Limb (tissue), 2 donors: ENCODE results near the gene ZNF816.
"Not testable (repeated sequence)": the region's sequence is repeated elsewhere in the genome, so short reads cannot be mapped to it uniquely, and the experiment has no call there.

Experiments used
- DNase-seq, 2 donors: peaks; one replicate each; pipeline ENCODE4 v3.0.0-alpha.2; 2016; ENCODE audit errors: extremely low spot score in 2 of 2

ZNF816 gene

GRCh38 chr19:52962394-52963246, at the start of gene ZNF816:
Gene ZNF816, minus strand, starts transcription at chr19:52962881. Its CDS starts 6,792 bp downstream, at chr19:52956089.
- peak; percentile 91 to 98 for DNase-seq

- DNase-seq: no peak
Measured at GRCh38 chr19:53012006-53012405, 49.3 kb upstream of the ZNF816 start.

- no peak for DNase-seq
Measured at GRCh38 chr19:53010494-53010893, 47.8 kb upstream of the ZNF816 start.

GRCh38 chr19:53008061-53008778, 45.5 kb upstream of the ZNF816 start:
- DNase-seq: no peak

- DNase-seq: no peak
Measured at GRCh38 chr19:53007606-53008005, 44.9 kb upstream of the ZNF816 start.

- no peak for DNase-seq
Measured at GRCh38 chr19:53007200-53007599, 44.5 kb upstream of the ZNF816 start.

- DNase-seq: no peak
Measured at GRCh38 chr19:53004242-53004641, 41.6 kb upstream of the ZNF816 start.

- no peak for DNase-seq
Measured at GRCh38 chr19:53002479-53002878, 39.8 kb upstream of the ZNF816 start.

GRCh38 chr19:52997975-52998374, 35.3 kb upstream of the ZNF816 start:
- DNase-seq: no peak

GRCh38 chr19:52995711-52996110, 33.0 kb upstream of the ZNF816 start:
- DNase-seq: no peak

GRCh38 chr19:52993342-52994178, 30.9 kb upstream of the ZNF816 start:
- DNase-seq: peak; percentile 77 to 86

GRCh38 chr19:52992109-52993004, 29.7 kb upstream of the ZNF816 start:
- peak in 1 of 2 donors; percentile 39 for DNase-seq

GRCh38 chr19:52991484-52991883, 28.8 kb upstream of the ZNF816 start:
- no peak for DNase-seq

- DNase-seq: no peak
Measured at GRCh38 chr19:52990759-52991418, 28.2 kb upstream of the ZNF816 start.

- DNase-seq: no peak
Measured at GRCh38 chr19:52988506-52988905, 25.8 kb upstream of the ZNF816 start.

- DNase-seq: no peak
Measured at GRCh38 chr19:52987221-52987620, 24.5 kb upstream of the ZNF816 start.

- DNase-seq: not testable (repeated sequence)
Measured at GRCh38 chr19:52983167-52983566, 20.5 kb upstream of the ZNF816 start.

GRCh38 chr19:52981329-52981728, 18.6 kb upstream of the ZNF816 start:
- no peak for DNase-seq

GRCh38 chr19:52967772-52968171, 5.1 kb upstream of the ZNF816 start:
- DNase-seq: no peak

- peak in 1 of 2 donors; percentile 52 for DNase-seq
Measured at GRCh38 chr19:52963247-52963618, 552 bp upstream of the ZNF816 start.
